ENCODE data around the gene PRND.

The PRND gene

GRCh38 chr20:4697189-4697830 is 24.4 kb upstream of the PRND start:
- Histone ChIP-seq H2AFZ (ENCODE audit: low read length) (no peak overlapping the region), H3K27ac (ENCODE audit: low read depth, low read length, poor library complexity, severe bottlenecking) (no peak overlapping the region), H4K20me1 (ENCODE audit: insufficient read depth, low read length) (no peaks in the 10 kb centered on the region), H3K4me2 (ENCODE audit: low read length) (no peak overlapping the region), H3F3A (ENCODE audit: insufficient read depth, low read length) (no peaks in the 10 kb centered on the region), H3K79me2 (ENCODE audit: insufficient read depth, low read length) (peaks cover 15% of the 10 kb centered on the region), H3K9me3 (ENCODE audit: low read length) (no peaks in the 10 kb centered on the region), H3K27me3 (ENCODE audit: insufficient read depth, low read length) (no peaks in the 10 kb centered on the region), H3K4me3 (ENCODE audit: low read depth, low read length, poor library complexity, severe bottlenecking) (no peak overlapping the region), H3K9ac (ENCODE audit: low read length) (no peak overlapping the region), H3K4me1 (ENCODE audit: insufficient read depth, low read length, severe bottlenecking) (no peaks in the 10 kb centered on the region), H3K9me2 (ENCODE audit: low read depth, low read length) (no peaks in the 10 kb centered on the region), H3K36me3 (ENCODE audit: insufficient read depth, low read length) (peaks cover 21% of the 10 kb centered on the region)
- TF ChIP-seq EZH2 (IDR thresholded peaks at IDR 0.05; ENCODE audit: borderline replicate concordance, low read length) (no peak), CTCF (IDR thresholded peaks at IDR 0.05; ENCODE audit: low read length) (no peak)

- Histone ChIP-seq H4K20me1 (ENCODE audit: insufficient read depth, low read length) (no peaks in the 10 kb centered on the region), H3K27me3 (ENCODE audit: insufficient read depth, low read length) (no peaks in the 10 kb centered on the region), H3K4me2 (ENCODE audit: low read length) (no peak overlapping the region), H3K27ac (ENCODE audit: low read depth, low read length, poor library complexity, severe bottlenecking) (no peak overlapping the region), H3K4me1 (ENCODE audit: insufficient read depth, low read length, severe bottlenecking) (no peaks in the 10 kb centered on the region), H3K9me2 (ENCODE audit: low read depth, low read length) (no peaks in the 10 kb centered on the region), H3K4me3 (ENCODE audit: low read depth, low read length, poor library complexity, severe bottlenecking) (no peak overlapping the region), H3F3A (ENCODE audit: insufficient read depth, low read length) (no peaks in the 10 kb centered on the region), H3K9me3 (ENCODE audit: low read length) (no peaks in the 10 kb centered on the region), H2AFZ (ENCODE audit: low read length) (no peak overlapping the region), H3K79me2 (ENCODE audit: insufficient read depth, low read length) (peaks cover 15% of the 10 kb centered on the region), H3K9ac (ENCODE audit: low read length) (no peak overlapping the region), H3K36me3 (ENCODE audit: insufficient read depth, low read length) (peaks cover 21% of the 10 kb centered on the region)
- TF ChIP-seq EZH2 (IDR thresholded peaks at IDR 0.05; ENCODE audit: borderline replicate concordance, low read length) (no peak), CTCF (IDR thresholded peaks at IDR 0.05; ENCODE audit: low read length) (no peak)
Measured at GRCh38 chr20:4697831-4698221, 23.9 kb upstream of the PRND start.

- Histone ChIP-seq H3K27ac (ENCODE audit: low read depth, low read length, poor library complexity, severe bottlenecking) (no peak overlapping the region), H3K36me3 (ENCODE audit: insufficient read depth, low read length) (peaks cover 21% of the 10 kb centered on the region), H3K79me2 (ENCODE audit: insufficient read depth, low read length) (peaks cover 15% of the 10 kb centered on the region; the same call in 1 of the 2 replicates), H3K9me3 (ENCODE audit: low read length) (no peaks in the 10 kb centered on the region), H4K20me1 (ENCODE audit: insufficient read depth, low read length) (no peaks in the 10 kb centered on the region), H3K4me3 (ENCODE audit: low read depth, low read length, poor library complexity, severe bottlenecking) (no peak overlapping the region), H3K9me2 (ENCODE audit: low read depth, low read length) (no peaks in the 10 kb centered on the region), H3F3A (ENCODE audit: insufficient read depth, low read length) (no peaks in the 10 kb centered on the region), H3K4me2 (ENCODE audit: low read length) (no peak overlapping the region), H2AFZ (ENCODE audit: low read length) (no peak overlapping the region), H3K4me1 (ENCODE audit: insufficient read depth, low read length, severe bottlenecking) (peaks cover 3% of the 10 kb centered on the region), H3K9ac (ENCODE audit: low read length) (no peak overlapping the region), H3K27me3 (ENCODE audit: insufficient read depth, low read length) (no peaks in the 10 kb centered on the region)
- TF ChIP-seq CTCF (IDR thresholded peaks at IDR 0.05; ENCODE audit: low read length) (no peak), EZH2 (IDR thresholded peaks at IDR 0.05; ENCODE audit: borderline replicate concordance, low read length) (no peak)
Measured at GRCh38 chr20:4699216-4699615, 22.5 kb upstream of the PRND start.
